SU-DHL-6 (cell line): ENCODE results near the gene CETP.

Experiments
- EZH2phosphoT487 ChIP-seq: fragments of 200-600 bp; sonication (generic), shearing (Covaris generic); conservative IDR thresholded peaks from 2 replicates; pipeline ENCODE4 v1.6.1; 2018; ENCODE audit warnings: mild to moderate bottlenecking, antibody characterized with exemption, low read length, moderate library complexity, mixed read lengths
- TF ChIP-seq, protein P1 (sequence below): fragments of 200-600 bp; sonication (generic); IDR thresholded peaks from one replicate; pipeline ENCODE4 v1.5.1; 2017; ENCODE audit warnings: antibody characterized with exemption, mild to moderate bottlenecking, low read length, moderate library complexity; ENCODE audit not compliant: insufficient read depth, poor library complexity, severe bottlenecking

DNA sequence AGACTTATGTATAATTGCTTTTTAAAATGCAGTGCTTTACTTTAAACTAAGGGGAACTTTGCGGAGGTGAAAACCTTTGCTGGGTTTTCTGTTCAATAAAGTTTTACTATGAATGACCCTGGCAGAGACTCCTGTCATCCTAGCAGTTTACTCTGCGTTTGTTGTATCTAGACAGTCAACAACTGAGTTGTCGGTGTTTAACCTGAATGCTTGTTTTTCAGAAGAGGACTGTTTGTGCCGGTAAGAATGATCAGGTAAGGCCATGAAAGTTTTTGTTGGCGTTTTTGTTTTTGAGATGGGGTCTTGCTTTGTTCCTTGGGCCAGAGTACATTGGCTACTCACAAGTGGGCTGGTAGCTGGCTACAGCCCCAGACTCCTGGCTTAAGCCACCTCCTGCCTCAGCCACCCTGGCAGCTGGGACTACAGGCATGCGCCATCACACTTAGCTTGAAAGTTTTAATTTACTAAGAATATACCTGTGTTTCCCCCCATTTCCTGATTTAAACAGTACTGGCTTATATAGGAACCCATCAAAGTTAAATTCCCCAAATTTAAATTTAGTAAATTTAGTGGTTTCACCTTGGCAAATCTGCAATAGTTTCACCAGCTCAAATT is 17.9 kb upstream of the CETP start:
- TF ChIP-seq, protein P1, sequence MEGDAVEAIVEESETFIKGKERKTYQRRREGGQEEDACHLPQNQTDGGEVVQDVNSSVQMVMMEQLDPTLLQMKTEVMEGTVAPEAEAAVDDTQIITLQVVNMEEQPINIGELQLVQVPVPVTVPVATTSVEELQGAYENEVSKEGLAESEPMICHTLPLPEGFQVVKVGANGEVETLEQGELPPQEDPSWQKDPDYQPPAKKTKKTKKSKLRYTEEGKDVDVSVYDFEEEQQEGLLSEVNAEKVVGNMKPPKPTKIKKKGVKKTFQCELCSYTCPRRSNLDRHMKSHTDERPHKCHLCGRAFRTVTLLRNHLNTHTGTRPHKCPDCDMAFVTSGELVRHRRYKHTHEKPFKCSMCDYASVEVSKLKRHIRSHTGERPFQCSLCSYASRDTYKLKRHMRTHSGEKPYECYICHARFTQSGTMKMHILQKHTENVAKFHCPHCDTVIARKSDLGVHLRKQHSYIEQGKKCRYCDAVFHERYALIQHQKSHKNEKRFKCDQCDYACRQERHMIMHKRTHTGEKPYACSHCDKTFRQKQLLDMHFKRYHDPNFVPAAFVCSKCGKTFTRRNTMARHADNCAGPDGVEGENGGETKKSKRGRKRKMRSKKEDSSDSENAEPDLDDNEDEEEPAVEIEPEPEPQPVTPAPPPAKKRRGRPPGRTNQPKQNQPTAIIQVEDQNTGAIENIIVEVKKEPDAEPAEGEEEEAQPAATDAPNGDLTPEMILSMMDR = no peak
- no peak for TF ChIP-seq EZH2phosphoT487
